HFFc6 (cell line): ENCODE results near the gene SDS. TPM values are rescaled to one million over a fixed set of nuclear protein-coding genes. Genes with fewer than 3 reads are reported as not detected.

Experiments used
- DNase-seq: peaks from one replicate; pipeline ENCODE4 v3.0.0-alpha.2; 2018
- H3K27ac Mint-ChIP-seq: 2 replicates; pipeline ENCODE4 v1.8.0; 2020; ENCODE audit warnings: mild to moderate bottlenecking, mixed read lengths
- H3K27me3 Mint-ChIP-seq: 2 replicates; pipeline ENCODE4 v1.8.0; 2021; ENCODE audit warnings: mild to moderate bottlenecking, moderate library complexity, mixed read lengths; ENCODE audit not compliant: insufficient read depth
- H3K36me3 Mint-ChIP-seq: 2 replicates; pipeline ENCODE4 v1.8.0; 2021; ENCODE audit warnings: low read depth, mixed read lengths
- H3K4me1 Mint-ChIP-seq: 2 replicates; pipeline ENCODE4 v1.8.0; 2020; ENCODE audit warnings: low read depth, mixed read lengths
- H3K4me3 Mint-ChIP-seq: 2 replicates; pipeline ENCODE4 v1.8.0; 2020; ENCODE audit warnings: mild to moderate bottlenecking, moderate library complexity, mixed read lengths
- H3K9me3 Mint-ChIP-seq: 2 replicates; pipeline ENCODE4 v1.8.0; 2020; ENCODE audit warnings: mild to moderate bottlenecking, mixed read lengths
- total RNA-seq, 6 experiments: library from RNA; stranded (reverse); fragmentation: NEBNext Ultra II Directional; extraction: Animal tissue kit (Norgen Biotek cat#: 25700); gene quantifications; 2 replicates in 1 of 6; 3 replicates in 5 of 6; pipeline ENCODE4 v1.2.3, GENCODE V29; 2021
- TF ChIP-seq, protein P1 (sequence below): fragments of 200-600 bp; sonication (generic); IDR thresholded peaks from 2 replicates; pipeline ENCODE4 v1.5.0; 2021; ENCODE audit warnings: antibody characterized with exemption, mild to moderate bottlenecking

The SDS gene
- total RNA-seq, 6 experiments from 2014 or later = not detected

DNA sequence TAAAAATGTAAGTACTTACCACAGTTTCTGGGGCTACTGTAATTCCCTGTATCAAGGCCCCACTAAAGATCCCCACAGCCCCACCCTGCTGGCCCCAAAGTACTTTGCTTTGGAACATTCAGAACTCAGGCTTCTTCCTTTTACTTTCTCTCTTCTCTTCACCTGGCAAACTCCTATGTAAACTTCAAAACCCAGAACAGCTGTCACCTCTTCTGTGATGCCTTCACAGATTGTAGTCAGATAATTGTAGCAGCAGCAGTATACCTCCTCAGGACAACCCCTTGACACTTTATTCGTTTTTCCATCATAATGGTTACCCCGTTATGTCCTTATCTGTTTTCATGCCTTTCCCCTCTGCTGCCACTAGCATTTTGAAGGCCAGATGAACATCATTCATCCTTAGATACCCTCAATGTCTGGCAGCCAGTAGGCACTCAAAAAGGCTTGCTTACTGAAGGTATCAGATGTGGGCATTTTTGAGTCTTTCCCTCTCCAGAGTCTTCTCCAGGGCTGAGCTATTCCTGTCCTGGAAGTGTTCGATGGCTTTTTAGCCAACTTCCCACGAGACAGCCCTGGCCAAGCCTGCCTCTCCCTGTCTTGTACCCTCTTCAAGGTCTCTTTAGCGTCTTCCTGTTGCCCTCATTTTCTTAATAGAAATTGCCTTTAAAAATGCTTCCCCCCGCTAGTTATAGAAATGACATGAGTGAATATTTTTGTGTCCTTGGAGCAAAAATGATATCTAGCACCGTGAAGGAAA lies 37.9 kb downstream of the SDS start:
- no peak for DNase-seq
- no peaks in the 10 kb centered on the region; the same call in 1 of the 2 replicates for H3K27me3 Mint-ChIP-seq
- H3K9me3 Mint-ChIP-seq = no peaks in the 10 kb centered on the region
- no peaks in the 10 kb centered on the region; the same call in none of the 2 replicates for H3K36me3 Mint-ChIP-seq
- no peak overlapping the region for H3K4me3 Mint-ChIP-seq
- 0 out of 2 replicates have a peak, but pooled peaks cover 5% of the 10 kb centered on the region for H3K4me1 Mint-ChIP-seq
- no peak overlapping the region for H3K27ac Mint-ChIP-seq
- TF ChIP-seq, protein P1, sequence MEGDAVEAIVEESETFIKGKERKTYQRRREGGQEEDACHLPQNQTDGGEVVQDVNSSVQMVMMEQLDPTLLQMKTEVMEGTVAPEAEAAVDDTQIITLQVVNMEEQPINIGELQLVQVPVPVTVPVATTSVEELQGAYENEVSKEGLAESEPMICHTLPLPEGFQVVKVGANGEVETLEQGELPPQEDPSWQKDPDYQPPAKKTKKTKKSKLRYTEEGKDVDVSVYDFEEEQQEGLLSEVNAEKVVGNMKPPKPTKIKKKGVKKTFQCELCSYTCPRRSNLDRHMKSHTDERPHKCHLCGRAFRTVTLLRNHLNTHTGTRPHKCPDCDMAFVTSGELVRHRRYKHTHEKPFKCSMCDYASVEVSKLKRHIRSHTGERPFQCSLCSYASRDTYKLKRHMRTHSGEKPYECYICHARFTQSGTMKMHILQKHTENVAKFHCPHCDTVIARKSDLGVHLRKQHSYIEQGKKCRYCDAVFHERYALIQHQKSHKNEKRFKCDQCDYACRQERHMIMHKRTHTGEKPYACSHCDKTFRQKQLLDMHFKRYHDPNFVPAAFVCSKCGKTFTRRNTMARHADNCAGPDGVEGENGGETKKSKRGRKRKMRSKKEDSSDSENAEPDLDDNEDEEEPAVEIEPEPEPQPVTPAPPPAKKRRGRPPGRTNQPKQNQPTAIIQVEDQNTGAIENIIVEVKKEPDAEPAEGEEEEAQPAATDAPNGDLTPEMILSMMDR = no peak

DNA sequence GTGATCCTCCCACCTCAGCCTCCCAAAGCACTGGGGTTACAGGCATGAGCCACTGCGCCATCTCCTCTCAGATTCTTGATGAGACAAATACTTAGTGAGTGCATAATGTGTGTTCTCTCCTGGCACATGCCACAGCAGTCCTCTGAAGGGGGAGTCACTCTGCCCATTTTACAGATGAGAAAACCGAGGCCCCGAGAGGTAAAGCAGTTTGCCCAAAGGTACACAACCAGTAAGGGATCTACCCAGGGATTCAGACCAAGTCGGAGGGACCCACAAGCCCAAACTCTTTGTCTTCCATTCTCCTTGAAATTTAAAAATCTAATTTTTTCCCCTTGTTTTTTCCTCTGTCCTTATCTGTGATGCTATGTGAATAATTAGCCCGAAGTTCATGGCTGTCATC lies 39.0 kb downstream of the SDS start:
- Mint-ChIP-seq H3K4me1 (peaks cover 12% of the 10 kb centered on the region), H3K4me3 (no peak overlapping the region), H3K27me3 (no peaks in the 10 kb centered on the region; the same call in 1 of the 2 replicates), H3K9me3 (no peaks in the 10 kb centered on the region), H3K27ac (no peak overlapping the region), H3K36me3 (no peaks in the 10 kb centered on the region; the same call in none of the 2 replicates)
- TF ChIP-seq, protein P1 = no peak
- DNase-seq = no peak

DNA sequence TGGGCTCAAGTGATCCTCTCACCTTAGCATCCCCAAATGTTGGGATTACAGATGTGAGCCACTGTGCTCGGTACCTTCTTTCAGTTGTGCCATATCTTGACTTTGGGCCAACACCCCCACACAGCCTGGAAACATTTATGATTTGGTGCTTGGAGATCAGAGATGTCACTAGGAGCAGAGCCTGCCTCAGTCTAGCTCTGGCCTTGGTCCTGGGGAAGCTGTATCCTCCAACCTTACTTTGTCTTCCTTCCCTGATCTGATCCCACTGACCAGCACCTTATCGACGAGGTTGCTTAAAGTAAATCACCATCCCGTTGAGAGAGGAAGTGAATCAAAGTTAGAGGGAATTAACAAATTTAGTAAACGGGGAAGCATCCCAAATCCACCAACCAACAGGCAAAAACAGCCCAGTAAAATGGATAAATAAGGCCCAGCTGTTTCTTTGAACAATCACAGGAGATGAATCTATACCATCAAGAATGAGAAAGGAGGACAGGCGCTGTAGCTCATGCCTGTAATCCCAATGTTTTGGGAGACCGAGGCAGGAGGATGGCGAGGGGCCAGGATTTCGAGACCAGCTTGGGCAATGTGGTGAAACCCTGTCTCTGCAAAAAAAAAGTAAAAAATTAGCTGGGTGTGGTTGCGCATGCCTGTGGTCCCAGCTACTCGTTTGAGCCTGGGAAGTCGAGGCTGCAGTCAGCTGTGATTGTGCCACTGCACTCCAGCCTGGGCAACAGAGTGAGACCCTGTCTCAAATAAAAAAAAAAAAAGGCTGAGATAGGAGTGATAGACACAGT lies 41.9 kb downstream of the SDS start:
- TF ChIP-seq, protein P1 = no peak
- no peak for DNase-seq
- Mint-ChIP-seq H3K9me3 (no peaks in the 10 kb centered on the region), H3K4me1 (peaks cover 19% of the 10 kb centered on the region), H3K4me3 (no peak overlapping the region), H3K27ac (no peak overlapping the region), H3K36me3 (no peaks in the 10 kb centered on the region; the same call in none of the 2 replicates), H3K27me3 (no peaks in the 10 kb centered on the region)

DNA sequence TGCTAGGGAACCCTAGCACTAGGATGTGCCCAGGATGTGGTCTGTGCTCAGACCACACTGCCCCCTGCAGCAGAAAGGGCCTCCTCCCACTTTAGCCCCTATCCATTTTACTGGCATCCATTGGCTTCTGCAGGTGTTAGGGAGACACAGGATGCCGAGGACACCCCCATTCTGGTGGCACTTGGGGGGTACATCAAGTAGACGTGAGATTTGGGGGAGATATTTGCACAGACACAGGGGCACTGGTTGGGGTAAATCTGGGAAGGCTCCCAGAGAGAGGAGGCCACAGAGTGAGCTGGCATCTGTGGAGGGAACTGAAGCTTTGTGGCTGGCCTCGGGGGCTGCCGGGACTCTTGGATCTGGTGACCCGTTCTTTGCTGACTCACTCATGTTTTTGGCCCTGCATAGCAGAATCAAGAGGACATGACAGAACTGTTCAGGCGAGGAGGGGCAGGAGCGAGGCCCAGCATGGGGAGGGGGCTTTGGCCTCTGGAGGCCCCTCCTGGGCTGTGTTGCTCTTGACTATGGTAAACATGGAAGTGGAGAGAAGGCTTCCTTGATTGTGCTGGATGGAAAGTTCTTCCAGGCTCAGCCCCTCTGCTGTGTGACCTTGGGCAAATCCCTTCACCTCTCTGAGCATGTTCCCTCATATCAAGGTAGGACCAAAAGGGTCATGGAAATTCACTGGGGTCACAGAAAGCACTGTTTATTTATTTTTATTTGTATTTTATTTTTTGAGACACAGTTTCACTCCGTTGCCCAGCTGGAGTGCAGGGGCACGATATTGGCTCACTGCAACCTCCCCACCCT lies 43.5 kb downstream of the SDS start:
- H3K4me1 Mint-ChIP-seq = peaks cover 19% of the 10 kb centered on the region
- DNase-seq = peak; percentile 12

More for the DNA sequence above, 43.5 kb downstream of the SDS start:
- Mint-ChIP-seq H3K27me3 (no peaks in the 10 kb centered on the region), H3K36me3 (no peaks in the 10 kb centered on the region; the same call in none of the 2 replicates), H3K27ac (peak overlapping the region; percentile 24; the same call in 1 of the 2 replicates), H3K4me3 (peak overlapping the region; percentile 94), H3K9me3 (no peaks in the 10 kb centered on the region)
- TF ChIP-seq, protein P1 = peak; percentile 53; the same call in 1 of the 2 replicates
